GM12801 (cell line): ENCODE results near the gene MGMT.

Experiments
- TF ChIP-seq, protein P1 (sequence below): IDR thresholded peaks from one replicate; pipeline ENCODE4 v1.5.1; 2011; ENCODE audit warnings: control low read depth; ENCODE audit not compliant: insufficient read length; ENCODE audit errors: extremely low read depth

MGMT gene

GRCh38 chr10:129769381-129770116 lies 302.5 kb downstream of the MGMT start:
- TF ChIP-seq, protein P1, sequence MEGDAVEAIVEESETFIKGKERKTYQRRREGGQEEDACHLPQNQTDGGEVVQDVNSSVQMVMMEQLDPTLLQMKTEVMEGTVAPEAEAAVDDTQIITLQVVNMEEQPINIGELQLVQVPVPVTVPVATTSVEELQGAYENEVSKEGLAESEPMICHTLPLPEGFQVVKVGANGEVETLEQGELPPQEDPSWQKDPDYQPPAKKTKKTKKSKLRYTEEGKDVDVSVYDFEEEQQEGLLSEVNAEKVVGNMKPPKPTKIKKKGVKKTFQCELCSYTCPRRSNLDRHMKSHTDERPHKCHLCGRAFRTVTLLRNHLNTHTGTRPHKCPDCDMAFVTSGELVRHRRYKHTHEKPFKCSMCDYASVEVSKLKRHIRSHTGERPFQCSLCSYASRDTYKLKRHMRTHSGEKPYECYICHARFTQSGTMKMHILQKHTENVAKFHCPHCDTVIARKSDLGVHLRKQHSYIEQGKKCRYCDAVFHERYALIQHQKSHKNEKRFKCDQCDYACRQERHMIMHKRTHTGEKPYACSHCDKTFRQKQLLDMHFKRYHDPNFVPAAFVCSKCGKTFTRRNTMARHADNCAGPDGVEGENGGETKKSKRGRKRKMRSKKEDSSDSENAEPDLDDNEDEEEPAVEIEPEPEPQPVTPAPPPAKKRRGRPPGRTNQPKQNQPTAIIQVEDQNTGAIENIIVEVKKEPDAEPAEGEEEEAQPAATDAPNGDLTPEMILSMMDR = no peak

- TF ChIP-seq, protein P1 = no peak
Measured at GRCh38 chr10:129770286-129770685, 303.2 kb downstream of the MGMT start.

GRCh38 chr10:129771024-129771423 lies 304.0 kb downstream of the MGMT start:
- TF ChIP-seq, protein P1 = no peak

DNA sequence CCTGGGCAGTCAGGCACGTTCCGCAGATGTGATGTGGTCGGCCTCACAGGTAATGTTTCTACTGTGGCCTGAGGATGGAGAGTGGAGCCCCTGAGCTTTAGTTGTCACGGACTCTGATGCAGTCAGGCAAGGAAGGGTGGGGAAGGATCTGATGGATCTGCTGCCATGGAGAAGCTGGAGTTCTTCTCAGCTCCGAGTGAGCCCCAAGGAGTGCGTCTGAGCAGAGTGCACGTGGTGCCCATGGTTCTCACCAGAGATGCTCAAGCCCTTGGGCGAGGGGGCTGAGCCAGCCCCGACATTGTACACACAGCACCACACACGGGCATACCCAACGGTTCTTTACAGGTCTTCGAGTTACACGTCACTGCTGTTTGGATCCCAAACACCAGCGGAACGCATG lies 304.5 kb downstream of the MGMT start:
- TF ChIP-seq, protein P1 = no peak

GRCh38 chr10:129771991-129772431 lies 305.0 kb downstream of the MGMT start:
- TF ChIP-seq, protein P1 = no peak

GRCh38 chr10:129772468-129773358 lies 305.7 kb downstream of the MGMT start:
- TF ChIP-seq, protein P1 = no peak

GRCh38 chr10:129773359-129773990 lies 306.4 kb downstream of the MGMT start:
- TF ChIP-seq, protein P1 = no peak
